Activated naive CD4-positive, alpha-beta T cell treated with anti-CD3 and anti-CD28 coated beads for 36 hours (primary cell): ENCODE measurements around the gene ZNF514. TPM values are rescaled to one million over a fixed set of nuclear protein-coding genes. Genes with fewer than 3 reads are reported as not detected.
"Not testable (repeated sequence)": the region's sequence is repeated elsewhere in the genome, so short reads cannot be mapped to it uniquely, and the experiment has no call there.

Experiments used
- CTCF ChIA-PET: fragments of 350-600 bp; sonication (Branson Sonifier 250); formaldehyde crosslinking; loops from one replicate; lab custom pipeline; 2021; ENCODE audit warnings: antibody characterized with exemption; lab: Charles Lee
- DNase-seq: peaks from one replicate; pipeline ENCODE4 v3.0.0-alpha.2; 2020
- H3K27ac Mint-ChIP-seq: one replicate; pipeline ENCODE4 v1.8.0; 2021; ENCODE audit warnings: mild to moderate bottlenecking, mixed read lengths
- H3K27me3 Mint-ChIP-seq: one replicate; pipeline ENCODE4 v1.8.0; 2021; ENCODE audit warnings: low read depth, mixed read lengths
- H3K36me3 Mint-ChIP-seq: one replicate; pipeline ENCODE4 v1.8.0; 2021; ENCODE audit warnings: low read depth, mixed read lengths
- H3K4me1 Mint-ChIP-seq: one replicate; pipeline ENCODE4 v1.8.0; 2021; ENCODE audit warnings: low read depth, mixed read lengths
- H3K4me3 Mint-ChIP-seq: one replicate; pipeline ENCODE4 v1.8.0; 2021; ENCODE audit warnings: mild to moderate bottlenecking, moderate library complexity, mixed read lengths
- H3K9me3 Mint-ChIP-seq: one replicate; pipeline ENCODE4 v1.8.0; 2021; ENCODE audit warnings: mixed read lengths
- intact Hi-C: fragments of 100-400 bp; cut with micrococcal nuclease; formaldehyde crosslinking; loops from one replicate; pipeline ENCODE4 v1.15.1; 2023
- total RNA-seq, 2 experiments: library from RNA; stranded (reverse); gene quantifications; one replicate each; pipeline ENCODE4 v1.2.3, GENCODE V29; 2021

The ZNF514 gene
- total RNA-seq, 2 experiments from 2014 or later = 9.1 to 9.7 TPM

- Mint-ChIP-seq H3K27me3 (no peaks in the 10 kb centered on the region), H3K4me1 (peaks cover 40% of the 10 kb centered on the region), H3K36me3 (peaks cover 10% of the 10 kb centered on the region), H3K4me3 (peak within 1 kb of the TSS; percentile 93), H3K27ac (peak within 1 kb of the TSS; percentile 90), H3K9me3 (no peaks in the 10 kb centered on the region)
- peak; percentile 90 for DNase-seq
- CTCF ChIA-PET = interaction anchor here (0.7 to 10.2 kb wide), 4 partner anchors 43 to 99 kb away, joined by 4 to 152 read pairs (median 20); no protein-coding TSS in a partner anchor
- intact Hi-C loops = loop anchor here (1.0 kb wide), 4 partner anchors 38 to 281 kb away; partner anchors contain the start of genes FAHD2A, ZNF2, ZNF514 and ZNF892
Measured at GRCh38 chr2:95121407-95122196, 38.0 kb downstream of the ZNF514 start, which contains the start of gene MRPS5. MRPS5 (minus strand) TSS chr2:95121808; CDS start chr2:95121791, 17 bp downstream.

- H3K36me3 Mint-ChIP-seq = peaks cover 11% of the 10 kb centered on the region
- no peak for DNase-seq
- intact Hi-C loops = no loop called here
- no peaks in the 10 kb centered on the region for H3K9me3 Mint-ChIP-seq
- no peaks in the 10 kb centered on the region for H3K27me3 Mint-ChIP-seq
- peak overlapping the region; percentile 93 for H3K4me3 Mint-ChIP-seq
- CTCF ChIA-PET = interaction anchor here (0.7 to 10.2 kb wide), 4 partner anchors 42 to 98 kb away, joined by 3 to 152 read pairs (median 20); no protein-coding TSS in a partner anchor
- H3K4me1 Mint-ChIP-seq = peaks cover 40% of the 10 kb centered on the region
- H3K27ac Mint-ChIP-seq = peak overlapping the region; percentile 90
Measured at GRCh38 chr2:95121093-95121406, 38.6 kb downstream of the ZNF514 start.

GRCh38 chr2:95115418-95115817 is 44.2 kb downstream of the ZNF514 start:
- Mint-ChIP-seq H3K27ac (no peak overlapping the region), H3K27me3 (no peaks in the 10 kb centered on the region), H3K36me3 (peaks cover 28% of the 10 kb centered on the region), H3K4me3 (no peak overlapping the region), H3K4me1 (peaks cover 35% of the 10 kb centered on the region), H3K9me3 (no peaks in the 10 kb centered on the region)
- DNase-seq = peak; percentile 88
- CTCF ChIA-PET = interaction anchor here (0.7 to 10.2 kb wide), 14 partner anchors 8 to 129 kb away, joined by 3 to 152 read pairs (median 6); partner anchors contain the start of genes MAL, ZNF2 and ZNF514
- intact Hi-C loops = loop anchor here (1.0 kb wide), 5 partner anchors 35 to 241 kb away; no protein-coding TSS in a partner anchor

GRCh38 chr2:95113464-95113863 is 46.2 kb downstream of the ZNF514 start:
- peaks cover 34% of the 10 kb centered on the region for H3K36me3 Mint-ChIP-seq
- no peak overlapping the region for H3K4me3 Mint-ChIP-seq
- no peaks in the 10 kb centered on the region for H3K9me3 Mint-ChIP-seq
- no peak for DNase-seq
- CTCF ChIA-PET = interaction anchor here (5.8 to 10.2 kb wide), 2 partner anchors 35 to 90 kb away, joined by 133 to 152 read pairs; partner anchors contain the start of gene MAL
- H3K4me1 Mint-ChIP-seq = peaks cover 16% of the 10 kb centered on the region
- intact Hi-C loops = no loop called here
- H3K27me3 Mint-ChIP-seq = no peaks in the 10 kb centered on the region
- H3K27ac Mint-ChIP-seq = no peak overlapping the region

- CTCF ChIA-PET = interaction anchor here (1.1 kb wide), 1 partner anchor 8 kb away, joined by 3 read pairs; no protein-coding TSS in a partner anchor
- DNase-seq = no peak
- no peak overlapping the region for H3K4me3 Mint-ChIP-seq
- H3K4me1 Mint-ChIP-seq = peaks cover 5% of the 10 kb centered on the region
- H3K27me3 Mint-ChIP-seq = no peaks in the 10 kb centered on the region
- intact Hi-C loops = no loop called here
- H3K36me3 Mint-ChIP-seq = peaks cover 45% of the 10 kb centered on the region
- H3K9me3 Mint-ChIP-seq = no peaks in the 10 kb centered on the region
- no peak overlapping the region for H3K27ac Mint-ChIP-seq
Measured at GRCh38 chr2:95110395-95110794, 49.3 kb downstream of the ZNF514 start.

GRCh38 chr2:95109260-95109659 is 50.4 kb downstream of the ZNF514 start:
- CTCF ChIA-PET = interaction anchor here (1.4 to 1.5 kb wide), 2 partner anchors 85 to 87 kb away, joined by 3 read pairs; no protein-coding TSS in a partner anchor
- intact Hi-C loops = no loop called here
- no peak for DNase-seq
- no peak overlapping the region for H3K4me3 Mint-ChIP-seq
- peaks cover 38% of the 10 kb centered on the region for H3K36me3 Mint-ChIP-seq
- no peaks in the 10 kb centered on the region for H3K27me3 Mint-ChIP-seq
- no peak overlapping the region for H3K27ac Mint-ChIP-seq
- no peaks in the 10 kb centered on the region for H3K4me1 Mint-ChIP-seq
- no peaks in the 10 kb centered on the region for H3K9me3 Mint-ChIP-seq

GRCh38 chr2:95106081-95106480 is 53.6 kb downstream of the ZNF514 start:
- Mint-ChIP-seq H3K4me3 (no peak overlapping the region), H3K4me1 (no peaks in the 10 kb centered on the region), H3K36me3 (peaks cover 48% of the 10 kb centered on the region), H3K9me3 (no peaks in the 10 kb centered on the region), H3K27ac (no peak overlapping the region), H3K27me3 (no peaks in the 10 kb centered on the region)
- DNase-seq = no peak
- CTCF ChIA-PET = interaction anchor here (0.7 to 2.1 kb wide), 6 partner anchors 9 to 83 kb away, joined by 3 to 12 read pairs (median 4); no protein-coding TSS in a partner anchor
- intact Hi-C loops = no loop called here

GRCh38 chr2:95104606-95105005 is 55.0 kb downstream of the ZNF514 start:
- Mint-ChIP-seq H3K27me3 (no peaks in the 10 kb centered on the region), H3K4me1 (no peaks in the 10 kb centered on the region), H3K27ac (no peak overlapping the region), H3K4me3 (no peak overlapping the region), H3K9me3 (no peaks in the 10 kb centered on the region), H3K36me3 (peaks cover 52% of the 10 kb centered on the region)
- intact Hi-C loops = no loop called here
- CTCF ChIA-PET = no interaction called here
- DNase-seq = no peak

GRCh38 chr2:95099910-95100309 is 59.7 kb downstream of the ZNF514 start:
- Mint-ChIP-seq H3K27ac (no peak overlapping the region), H3K9me3 (no peaks in the 10 kb centered on the region)
- CTCF ChIA-PET = no interaction called here

GRCh38 chr2:95098273-95098672 is 61.4 kb downstream of the ZNF514 start:
- intact Hi-C loops, CTCF ChIA-PET, H3K4me3 Mint-ChIP-seq, DNase-seq, H3K27ac Mint-ChIP-seq, H3K27me3 Mint-ChIP-seq, H3K9me3 Mint-ChIP-seq: not testable (repeated sequence)
- peaks cover 68% of the 10 kb centered on the region for H3K36me3 Mint-ChIP-seq
- H3K4me1 Mint-ChIP-seq = peaks cover 22% of the 10 kb centered on the region

More at GRCh38 chr2:95099910-95100309, 59.7 kb downstream of the ZNF514 start:
- no peak for DNase-seq
- Mint-ChIP-seq H3K4me1 (peaks cover 22% of the 10 kb centered on the region), H3K4me3 (no peak overlapping the region), H3K27me3 (no peaks in the 10 kb centered on the region), H3K36me3 (peaks cover 62% of the 10 kb centered on the region)
- intact Hi-C loops = no loop called here
